Measurements from ENCODE around the gene TMEM175. TPM values are rescaled to one million over a fixed set of nuclear protein-coding genes. Genes with fewer than 3 reads are reported as not detected.
"Not testable (repeated sequence)": the region's sequence is repeated elsewhere in the genome, so short reads cannot be mapped to it uniquely, and the experiment has no call there.

Gene TMEM175
- total and polyA plus RNA-seq, 5 donors from 2014 or later, result 12.1 to 46.0 (median 14.6) TPM

- not testable (repeated sequence) for H3K9me3 Mint-ChIP-seq; ATAC-seq (ENCODE audit: low read depth in 2 of 2); H3K27ac ChIP-seq (ENCODE audit: insufficient read depth, low read length, poor library complexity, severe bottlenecking); H3K9me3 ChIP-seq (ENCODE audit: control insufficient read depth in 2 of 2, low read length in 2 of 2); DNase-seq; H3K4me3 ChIP-seq (ENCODE audit: low read depth, low read length); H3K27me3 ChIP-seq (ENCODE audit: control insufficient read depth, insufficient read depth, low read length); H3K27me3 Mint-ChIP-seq; H3K36me3 ChIP-seq (ENCODE audit: control insufficient read depth, insufficient read depth, low read length)
- H3K4me1 ChIP-seq (ENCODE audit: control insufficient read depth, insufficient read depth, low read length, poor library complexity, severe bottlenecking), result peaks cover 36% of the 10 kb centered on the region
- Mint-ChIP-seq H3K36me3 (peaks cover 20% of the 10 kb centered on the region), H3K4me3 (peak overlapping the region in 2 of 4 donors; percentile 27 to 52), H3K27ac (peak overlapping the region in 1 of 3 donors; percentile 72), H3K4me1 (peaks cover 54 to 81% (median 62%) of the 10 kb centered on the region in 4 donors)
Observed at GRCh38 chr4:919004-919680, 13.1 kb upstream of the TMEM175 start.

- H3K36me3 Mint-ChIP-seq, result peaks cover 24% of the 10 kb centered on the region
- no peaks in the 10 kb centered on the region for H3K27me3 Mint-ChIP-seq
- peaks cover 5% of the 10 kb centered on the region for H3K36me3 ChIP-seq (ENCODE audit: control insufficient read depth, insufficient read depth, low read length)
- H3K4me3 Mint-ChIP-seq, result peak overlapping the region; percentile 24 to 66 (median 41)
- H3K9me3 ChIP-seq (ENCODE audit: control insufficient read depth in 2 of 2, low read length in 2 of 2), result peaks cover 3 to 8% of the 10 kb centered on the region in 2 experiments
- H3K9me3 Mint-ChIP-seq, result peaks cover 0 to 7% (median 3%) of the 10 kb centered on the region in 7 donors
- no peak overlapping the region for H3K27ac ChIP-seq (ENCODE audit: insufficient read depth, low read length, poor library complexity, severe bottlenecking)
- H3K4me3 ChIP-seq (ENCODE audit: low read depth, low read length), result no peak overlapping the region
- DNase-seq (peak in 1 of 3 donors; percentile 61), ATAC-seq (ENCODE audit: low read depth in 2 of 2) (no peak)
- H3K27me3 ChIP-seq (ENCODE audit: control insufficient read depth, insufficient read depth, low read length), result no peaks in the 10 kb centered on the region
- peak overlapping the region; percentile 55 to 72 (median 65) for H3K27ac Mint-ChIP-seq
- H3K4me1 Mint-ChIP-seq, result peaks cover 54 to 82% (median 61%) of the 10 kb centered on the region in 4 donors
- H3K4me1 ChIP-seq (ENCODE audit: control insufficient read depth, insufficient read depth, low read length, poor library complexity, severe bottlenecking), result peaks cover 42% of the 10 kb centered on the region
Observed at GRCh38 chr4:921830-922331, 10.4 kb upstream of the TMEM175 start.

- ATAC-seq (ENCODE audit: low read depth in 2 of 2), result peak; percentile 41 to 48
- no peak overlapping the region for H3K4me3 ChIP-seq (ENCODE audit: low read depth, low read length)
- Mint-ChIP-seq H3K4me1 (peaks cover 37 to 79% (median 51%) of the 10 kb centered on the region in 4 donors), H3K4me3 (peak overlapping the region in 2 of 4 donors; percentile 47 to 50), H3K27me3 (no peaks in the 10 kb centered on the region), H3K27ac (peak overlapping the region; percentile 38 to 70 (median 62)), H3K9me3 (peaks cover 0 to 3% (median 0%) of the 10 kb centered on the region in 7 donors), H3K36me3 (peaks cover 18% of the 10 kb centered on the region)
- H3K27ac ChIP-seq (ENCODE audit: insufficient read depth, low read length, poor library complexity, severe bottlenecking), result peak overlapping the region; percentile 56
- H3K27me3 ChIP-seq (ENCODE audit: control insufficient read depth, insufficient read depth, low read length), result no peaks in the 10 kb centered on the region
- H3K9me3 ChIP-seq (ENCODE audit: control insufficient read depth in 2 of 2, low read length in 2 of 2), result no peaks in the 10 kb centered on the region
- H3K4me1 ChIP-seq (ENCODE audit: control insufficient read depth, insufficient read depth, low read length, poor library complexity, severe bottlenecking), result peaks cover 48% of the 10 kb centered on the region
- no peak for DNase-seq
- H3K36me3 ChIP-seq (ENCODE audit: control insufficient read depth, insufficient read depth, low read length), result peaks cover 5% of the 10 kb centered on the region
Observed at GRCh38 chr4:924107-925096, 7.9 kb upstream of the TMEM175 start.

GRCh38 chr4:925171-925570 lies 7.1 kb upstream of the TMEM175 start:
- Mint-ChIP-seq H3K4me3 (peak overlapping the region in 2 of 4 donors; percentile 50 to 51), H3K4me1 (peaks cover 35 to 79% (median 48%) of the 10 kb centered on the region in 4 donors), H3K27me3 (no peaks in the 10 kb centered on the region), H3K27ac (peak overlapping the region in 1 of 3 donors; percentile 62), H3K36me3 (peaks cover 18% of the 10 kb centered on the region), H3K9me3 (peaks cover 0 to under 1% (median 0%) of the 10 kb centered on the region in 7 donors)
- H3K27me3 ChIP-seq (ENCODE audit: control insufficient read depth, insufficient read depth, low read length), result no peaks in the 10 kb centered on the region
- no peaks in the 10 kb centered on the region for H3K9me3 ChIP-seq (ENCODE audit: control insufficient read depth in 2 of 2, low read length in 2 of 2)
- peaks cover 5% of the 10 kb centered on the region for H3K36me3 ChIP-seq (ENCODE audit: control insufficient read depth, insufficient read depth, low read length)
- H3K4me3 ChIP-seq (ENCODE audit: low read depth, low read length), result no peak overlapping the region
- H3K27ac ChIP-seq (ENCODE audit: insufficient read depth, low read length, poor library complexity, severe bottlenecking), result peak overlapping the region; percentile 33
- H3K4me1 ChIP-seq (ENCODE audit: control insufficient read depth, insufficient read depth, low read length, poor library complexity, severe bottlenecking), result peaks cover 54% of the 10 kb centered on the region
- ATAC-seq (ENCODE audit: low read depth in 2 of 2) (no peak), DNase-seq (no peak)

- H3K27me3 ChIP-seq (ENCODE audit: control insufficient read depth, insufficient read depth, low read length), result no peaks in the 10 kb centered on the region
- Mint-ChIP-seq H3K9me3 (no peaks in the 10 kb centered on the region), H3K36me3 (peaks cover 18% of the 10 kb centered on the region), H3K4me1 (peaks cover 40 to 81% (median 54%) of the 10 kb centered on the region in 4 donors), H3K27ac (peak overlapping the region in 2 of 3 donors; percentile 6 to 80), H3K4me3 (peak overlapping the region in 2 of 4 donors; percentile 48 to 54), H3K27me3 (no peaks in the 10 kb centered on the region)
- H3K4me1 ChIP-seq (ENCODE audit: control insufficient read depth, insufficient read depth, low read length, poor library complexity, severe bottlenecking), result peaks cover 62% of the 10 kb centered on the region
- H3K9me3 ChIP-seq (ENCODE audit: control insufficient read depth in 2 of 2, low read length in 2 of 2), result no peaks in the 10 kb centered on the region
- peaks cover 5% of the 10 kb centered on the region for H3K36me3 ChIP-seq (ENCODE audit: control insufficient read depth, insufficient read depth, low read length)
- ATAC-seq (ENCODE audit: low read depth in 2 of 2) (no peak), DNase-seq (no peak)
- H3K4me3 ChIP-seq (ENCODE audit: low read depth, low read length), result no peak overlapping the region
- no peak overlapping the region for H3K27ac ChIP-seq (ENCODE audit: insufficient read depth, low read length, poor library complexity, severe bottlenecking)
Observed at GRCh38 chr4:925771-926500, 6.3 kb upstream of the TMEM175 start.

- DNase-seq (no peak), ATAC-seq (ENCODE audit: low read depth in 2 of 2) (no peak)
- Histone ChIP-seq H3K4me3 (ENCODE audit: low read depth, low read length) (no peak overlapping the region), H3K36me3 (ENCODE audit: control insufficient read depth, insufficient read depth, low read length) (peaks cover 5% of the 10 kb centered on the region), H3K9me3 (ENCODE audit: control insufficient read depth in 2 of 2, low read length in 2 of 2) (no peaks in the 10 kb centered on the region), H3K27me3 (ENCODE audit: control insufficient read depth, insufficient read depth, low read length) (no peaks in the 10 kb centered on the region), H3K4me1 (ENCODE audit: control insufficient read depth, insufficient read depth, low read length, poor library complexity, severe bottlenecking) (peaks cover 66% of the 10 kb centered on the region), H3K27ac (ENCODE audit: insufficient read depth, low read length, poor library complexity, severe bottlenecking) (no peak overlapping the region)
- Mint-ChIP-seq H3K27me3 (no peaks in the 10 kb centered on the region), H3K36me3 (peaks cover 14% of the 10 kb centered on the region), H3K4me3 (peak overlapping the region in 2 of 4 donors; percentile 48 to 54), H3K9me3 (no peaks in the 10 kb centered on the region), H3K4me1 (peaks cover 35 to 82% (median 55%) of the 10 kb centered on the region in 4 donors), H3K27ac (peak overlapping the region in 1 of 3 donors; percentile 80)
Observed at GRCh38 chr4:926538-926937, 5.7 kb upstream of the TMEM175 start.

GRCh38 chr4:927566-927965 lies 4.7 kb upstream of the TMEM175 start:
- H3K36me3 ChIP-seq (ENCODE audit: control insufficient read depth, insufficient read depth, low read length); H3K9me3 Mint-ChIP-seq; H3K27me3 ChIP-seq (ENCODE audit: control insufficient read depth, insufficient read depth, low read length); H3K36me3 Mint-ChIP-seq; H3K27ac Mint-ChIP-seq; H3K4me3 ChIP-seq (ENCODE audit: low read depth, low read length); H3K4me3 Mint-ChIP-seq; H3K9me3 ChIP-seq (ENCODE audit: control insufficient read depth in 2 of 2, low read length in 2 of 2); H3K27ac ChIP-seq (ENCODE audit: insufficient read depth, low read length, poor library complexity, severe bottlenecking); DNase-seq; H3K27me3 Mint-ChIP-seq; ATAC-seq (ENCODE audit: low read depth in 2 of 2): not testable (repeated sequence)
- H3K4me1 Mint-ChIP-seq, result peaks cover 27 to 82% (median 50%) of the 10 kb centered on the region in 4 donors
- peaks cover 60% of the 10 kb centered on the region for H3K4me1 ChIP-seq (ENCODE audit: control insufficient read depth, insufficient read depth, low read length, poor library complexity, severe bottlenecking)

Data from CD4-positive, CD25-positive, alpha-beta regulatory T cell (primary cell).